Activated CD4-positive, alpha-beta T cell treated with anti-CD3 and anti-CD28 coated beads, Interleukin-2, amount 10 ng/mL, durations not matched to agents 24 days and 14 days (primary cell): ENCODE measurements around the gene RPS6KA2. TPM values are rescaled to one million over a fixed set of nuclear protein-coding genes. Genes with fewer than 3 reads are reported as not detected.

ENCODE experiments used
- DNase-seq: peaks from one replicate; pipeline ENCODE4 v3.0.0; 2022
- H3K27ac Mint-ChIP-seq: one replicate; pipeline ENCODE4 v1.8.0; 2022; ENCODE audit warnings: mild to moderate bottlenecking, mixed read lengths
- H3K27me3 Mint-ChIP-seq: one replicate; pipeline ENCODE4 v1.8.0; 2022; ENCODE audit warnings: mixed read lengths
- H3K36me3 Mint-ChIP-seq: one replicate; pipeline ENCODE4 v1.8.0; 2022; ENCODE audit warnings: low read depth, mild to moderate bottlenecking, mixed read lengths
- H3K4me1 Mint-ChIP-seq: one replicate; pipeline ENCODE4 v1.8.0; 2021; ENCODE audit warnings: mixed read lengths
- H3K4me3 Mint-ChIP-seq: one replicate; pipeline ENCODE4 v1.8.0; 2022; ENCODE audit warnings: mild to moderate bottlenecking, moderate library complexity, mixed read lengths
- H3K9me3 Mint-ChIP-seq: one replicate; pipeline ENCODE4 v1.8.0; 2021; ENCODE audit warnings: mixed read lengths
- intact Hi-C: fragments of 100-400 bp; cut with micrococcal nuclease; formaldehyde crosslinking; loops from one replicate; pipeline ENCODE4 v1.15.1; 2023
- total RNA-seq: library from RNA; stranded (reverse); gene quantifications from 2 replicates; pipeline ENCODE4 v1.2.3, GENCODE V29; 2022

RPS6KA2 gene
- total RNA-seq, 1 donor from 2014 or later = 2.8 TPM

DNA sequence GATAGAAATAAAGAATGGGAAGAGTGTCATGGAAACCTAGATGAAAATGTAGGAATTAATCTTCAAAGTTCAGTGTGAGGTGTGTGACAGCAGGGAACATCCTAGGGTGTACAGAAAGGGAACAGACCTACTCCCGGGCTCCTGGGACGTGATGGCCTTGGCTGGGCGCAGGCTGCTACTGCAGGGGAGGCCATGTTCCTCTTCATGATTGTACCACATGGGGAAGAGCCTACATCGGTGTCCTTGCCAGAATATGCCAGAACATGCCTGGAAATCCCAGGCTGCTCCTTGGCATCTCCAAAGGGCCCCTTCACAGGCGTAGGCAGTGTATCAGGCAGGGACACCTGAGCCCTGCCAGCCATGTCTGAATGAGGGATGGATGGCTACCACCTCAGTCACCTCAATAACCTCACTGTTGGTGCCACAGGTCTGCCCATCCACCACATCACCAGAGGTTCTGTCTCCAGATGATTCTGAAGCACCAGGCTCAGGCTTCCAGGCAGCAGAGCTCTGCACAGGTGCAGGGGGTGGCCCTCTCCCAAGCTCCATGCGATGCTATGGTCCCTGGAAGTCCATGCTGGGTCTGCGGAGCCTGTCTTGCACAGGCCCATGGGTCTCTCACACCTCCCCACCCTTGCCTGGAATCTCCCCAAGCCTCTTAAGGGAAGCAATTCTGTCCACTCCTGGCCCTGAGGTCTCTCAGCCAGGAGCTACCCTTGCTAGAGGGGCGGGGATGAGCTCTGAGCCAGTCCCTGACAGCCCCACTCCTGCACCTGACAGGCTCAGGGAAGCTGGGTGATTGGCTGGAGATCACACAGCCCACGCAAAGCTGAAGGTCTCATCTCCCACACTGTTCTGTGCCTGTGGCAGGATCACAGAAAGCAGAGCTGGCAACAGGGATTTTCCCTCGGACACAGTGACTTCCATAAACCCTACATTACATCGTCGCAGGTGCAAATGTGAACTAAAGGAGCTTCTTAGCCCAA lies 60.7 kb downstream of the RPS6KA2 start:
- H3K4me3 Mint-ChIP-seq = no peak overlapping the region
- H3K27ac Mint-ChIP-seq = no peak overlapping the region
- intact Hi-C loops = no loop called here
- no peaks in the 10 kb centered on the region for H3K36me3 Mint-ChIP-seq
- H3K9me3 Mint-ChIP-seq = no peaks in the 10 kb centered on the region
- no peaks in the 10 kb centered on the region for H3K4me1 Mint-ChIP-seq
- H3K27me3 Mint-ChIP-seq = no peaks in the 10 kb centered on the region
- no peak for DNase-seq

DNA sequence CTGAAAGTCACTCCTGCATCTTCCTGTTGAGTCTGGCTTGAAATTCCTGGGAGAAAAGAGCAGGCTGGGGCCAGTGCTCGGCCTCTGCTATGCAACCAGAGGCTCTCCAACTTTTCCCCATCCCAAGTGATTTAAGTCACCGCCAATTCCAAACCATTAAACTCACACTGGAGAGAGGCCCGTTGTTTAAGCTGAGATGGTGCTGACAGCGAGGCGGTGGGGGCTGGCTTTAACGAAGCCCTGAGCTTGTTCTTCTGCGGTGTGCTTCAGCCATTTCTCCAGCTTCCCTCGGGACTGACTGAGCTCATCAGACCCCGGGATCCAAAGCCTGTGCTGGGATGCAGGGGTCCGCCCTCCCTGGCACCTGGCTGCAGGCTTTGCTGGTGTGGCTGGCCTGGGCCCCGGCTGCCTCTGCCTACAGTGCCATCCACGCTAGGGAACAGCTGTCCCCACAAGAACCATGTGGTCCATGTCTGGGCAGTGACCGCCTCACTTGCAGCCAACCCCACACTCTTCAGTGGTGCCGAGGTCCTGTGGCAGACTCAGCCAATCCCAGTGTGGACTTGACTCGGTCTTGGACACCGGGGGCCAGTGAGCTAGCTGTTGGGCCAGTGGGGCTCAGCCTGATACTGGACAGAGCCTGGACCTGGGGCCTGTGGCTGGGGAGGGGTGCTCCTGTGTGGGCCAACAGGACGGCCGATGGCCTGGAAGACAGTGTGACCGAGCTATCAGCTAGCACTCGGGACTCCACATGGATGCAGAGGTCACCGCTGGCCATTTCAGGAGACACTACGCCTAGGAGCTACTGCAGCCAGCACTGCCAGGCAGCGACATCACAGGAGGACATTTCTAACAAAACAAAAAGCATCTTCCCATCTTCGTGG lies 61.7 kb downstream of the RPS6KA2 start:
- H3K27me3 Mint-ChIP-seq = no peaks in the 10 kb centered on the region
- no peaks in the 10 kb centered on the region for H3K4me1 Mint-ChIP-seq
- no peaks in the 10 kb centered on the region for H3K9me3 Mint-ChIP-seq
- no peak for DNase-seq
- H3K27ac Mint-ChIP-seq = no peak overlapping the region
- no peaks in the 10 kb centered on the region for H3K36me3 Mint-ChIP-seq
- no peak overlapping the region for H3K4me3 Mint-ChIP-seq
- intact Hi-C loops = no loop called here

DNA sequence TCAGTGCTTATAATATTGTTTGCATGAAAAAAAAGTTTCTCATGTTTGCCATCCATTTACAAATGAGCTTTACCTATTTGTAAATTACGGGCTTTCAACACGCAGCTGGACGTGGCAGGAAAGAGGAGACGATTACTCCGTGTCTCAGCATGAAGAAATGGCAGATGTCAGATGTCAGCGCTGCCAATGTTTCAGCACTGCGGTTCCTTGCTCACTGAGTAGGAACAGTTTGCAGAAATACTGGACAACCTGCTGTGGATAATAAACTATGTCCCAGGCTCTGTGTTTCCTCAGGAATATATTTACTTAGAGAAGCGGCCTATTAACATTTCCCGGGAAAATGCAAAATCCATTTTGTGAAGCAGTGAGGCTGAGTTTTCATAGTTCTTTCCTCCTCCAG lies 63.2 kb downstream of the RPS6KA2 start:
- Mint-ChIP-seq H3K4me1 (no peaks in the 10 kb centered on the region), H3K4me3 (no peak overlapping the region), H3K36me3 (no peaks in the 10 kb centered on the region), H3K9me3 (no peaks in the 10 kb centered on the region), H3K27ac (no peak overlapping the region), H3K27me3 (no peaks in the 10 kb centered on the region)
- intact Hi-C loops = no loop called here
- no peak for DNase-seq

DNA sequence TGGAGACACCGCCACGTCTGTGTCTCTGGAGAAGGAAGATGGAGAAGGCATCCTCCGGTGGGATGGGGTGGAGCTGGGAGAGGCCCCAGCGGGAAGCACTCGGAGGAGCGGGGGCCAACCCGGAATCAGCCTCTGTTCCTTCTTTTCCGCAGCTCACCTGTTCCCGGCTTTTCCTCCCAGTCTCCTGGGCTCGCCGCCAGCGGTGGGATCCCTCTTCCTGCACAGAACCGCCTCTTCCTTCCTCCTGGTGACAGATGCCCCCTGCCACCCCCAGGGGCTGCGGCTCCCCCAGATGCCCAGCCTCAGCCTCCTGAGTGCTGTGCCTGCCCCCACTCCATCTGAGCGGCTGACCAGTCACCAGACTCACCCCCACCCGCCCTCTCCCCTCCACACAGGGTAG lies 63.9 kb downstream of the RPS6KA2 start:
- no peaks in the 10 kb centered on the region for H3K27me3 Mint-ChIP-seq
- no peaks in the 10 kb centered on the region for H3K36me3 Mint-ChIP-seq
- no peaks in the 10 kb centered on the region for H3K4me1 Mint-ChIP-seq
- DNase-seq = no peak
- H3K9me3 Mint-ChIP-seq = no peaks in the 10 kb centered on the region
- H3K4me3 Mint-ChIP-seq = no peak overlapping the region
- intact Hi-C loops = no loop called here
- H3K27ac Mint-ChIP-seq = no peak overlapping the region

DNA sequence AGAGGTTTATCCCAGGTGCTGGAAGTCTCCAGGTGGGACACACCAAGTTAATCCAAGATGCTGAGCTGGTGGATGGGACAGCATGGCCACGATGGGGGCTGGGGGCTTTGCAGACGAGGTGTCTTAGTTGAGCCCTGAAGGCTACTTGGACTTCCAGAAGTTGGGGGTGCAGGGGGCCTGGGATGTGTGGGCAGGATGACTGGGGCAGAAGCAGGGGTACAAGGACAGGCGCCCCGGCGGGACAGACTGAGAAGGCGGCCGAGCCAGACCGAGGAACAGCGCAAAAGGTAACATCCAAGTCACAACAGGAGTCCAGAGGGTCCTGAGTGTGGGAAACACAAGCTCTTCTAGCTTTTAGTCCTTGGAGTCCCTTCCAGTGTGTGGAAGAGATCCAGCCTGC lies 64.3 kb downstream of the RPS6KA2 start:
- Mint-ChIP-seq H3K27ac (no peak overlapping the region), H3K36me3 (no peaks in the 10 kb centered on the region), H3K9me3 (no peaks in the 10 kb centered on the region), H3K27me3 (no peaks in the 10 kb centered on the region), H3K4me3 (no peak overlapping the region), H3K4me1 (no peaks in the 10 kb centered on the region)
- DNase-seq = no peak
- intact Hi-C loops = no loop called here

DNA sequence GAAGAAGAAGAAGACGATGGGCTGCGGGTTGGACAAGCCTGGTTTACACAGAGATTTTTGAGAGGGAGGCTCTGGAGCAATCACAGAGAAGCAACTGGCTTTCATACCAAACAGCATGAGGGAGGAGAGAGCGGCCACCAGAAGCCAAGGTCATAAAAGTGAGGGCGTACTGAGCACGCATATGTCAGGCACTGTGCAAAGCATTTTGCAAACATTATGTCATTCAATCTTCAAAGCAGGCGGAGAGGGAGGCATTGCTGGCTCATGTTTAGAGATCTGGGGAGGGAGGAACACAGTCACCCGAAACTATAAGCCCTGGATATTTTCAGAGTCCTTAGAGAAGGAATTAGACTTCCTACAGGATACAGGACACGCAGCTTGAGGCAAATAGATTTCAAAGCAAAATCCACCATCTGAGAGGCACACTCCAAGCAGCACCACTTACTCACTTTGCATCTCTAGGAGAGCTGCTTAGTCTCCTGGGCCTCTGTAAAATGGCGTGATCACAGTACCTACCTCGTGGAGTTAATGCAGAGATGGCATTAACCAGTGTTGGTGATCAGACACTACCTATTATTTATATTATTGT lies 65.2 kb downstream of the RPS6KA2 start:
- no peak overlapping the region for H3K27ac Mint-ChIP-seq
- intact Hi-C loops = no loop called here
- no peaks in the 10 kb centered on the region for H3K9me3 Mint-ChIP-seq
- peaks cover 4% of the 10 kb centered on the region for H3K4me1 Mint-ChIP-seq
- no peaks in the 10 kb centered on the region for H3K36me3 Mint-ChIP-seq
- peaks cover 4% of the 10 kb centered on the region for H3K27me3 Mint-ChIP-seq
- no peak overlapping the region for H3K4me3 Mint-ChIP-seq
- no peak for DNase-seq

DNA sequence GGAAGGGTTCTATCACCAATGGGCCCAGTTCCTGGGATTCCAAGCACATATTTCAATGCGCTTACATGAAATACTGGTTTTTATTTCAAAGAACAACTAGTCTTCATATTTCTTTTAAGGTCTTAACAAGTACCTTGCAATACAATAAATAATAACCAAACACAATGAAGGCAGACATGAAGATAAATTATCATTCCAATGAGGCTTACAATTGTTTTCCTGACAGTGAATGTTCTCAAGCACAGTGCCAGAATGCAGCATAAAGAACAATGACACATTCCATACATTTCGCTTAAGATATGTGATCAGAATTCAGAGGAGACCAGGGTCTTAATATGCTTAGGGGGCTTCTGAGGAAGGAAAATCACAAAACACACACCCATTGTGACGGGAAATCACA lies 66.8 kb downstream of the RPS6KA2 start:
- intact Hi-C loops = no loop called here
- no peak for DNase-seq
- Mint-ChIP-seq H3K4me1 (peaks cover 4% of the 10 kb centered on the region), H3K27me3 (peaks cover 4% of the 10 kb centered on the region), H3K27ac (no peak overlapping the region), H3K36me3 (no peaks in the 10 kb centered on the region), H3K9me3 (no peaks in the 10 kb centered on the region), H3K4me3 (no peak overlapping the region)

DNA sequence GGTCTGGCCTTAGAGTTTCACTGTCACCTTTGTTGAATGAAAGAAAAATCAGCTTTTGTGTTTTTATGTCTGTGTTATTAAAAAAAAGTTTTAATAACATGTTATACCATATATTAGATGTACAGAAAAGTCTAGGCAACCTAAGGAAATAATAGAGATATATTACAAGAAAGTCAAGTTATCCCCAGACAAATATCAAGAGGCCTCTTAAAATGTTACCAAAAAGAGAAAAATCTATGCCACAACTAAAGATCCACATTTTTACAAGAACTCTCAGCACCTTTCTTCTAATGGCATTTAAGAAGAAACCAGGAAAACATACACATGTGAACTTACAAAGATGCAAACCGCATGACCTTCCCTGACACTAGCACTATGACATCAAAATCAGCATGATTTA lies 67.4 kb downstream of the RPS6KA2 start:
- Mint-ChIP-seq H3K9me3 (no peaks in the 10 kb centered on the region), H3K4me3 (no peak overlapping the region), H3K4me1 (peaks cover 4% of the 10 kb centered on the region), H3K36me3 (no peaks in the 10 kb centered on the region), H3K27ac (no peak overlapping the region), H3K27me3 (peaks cover 4% of the 10 kb centered on the region)
- intact Hi-C loops = no loop called here
- no peak for DNase-seq

DNA sequence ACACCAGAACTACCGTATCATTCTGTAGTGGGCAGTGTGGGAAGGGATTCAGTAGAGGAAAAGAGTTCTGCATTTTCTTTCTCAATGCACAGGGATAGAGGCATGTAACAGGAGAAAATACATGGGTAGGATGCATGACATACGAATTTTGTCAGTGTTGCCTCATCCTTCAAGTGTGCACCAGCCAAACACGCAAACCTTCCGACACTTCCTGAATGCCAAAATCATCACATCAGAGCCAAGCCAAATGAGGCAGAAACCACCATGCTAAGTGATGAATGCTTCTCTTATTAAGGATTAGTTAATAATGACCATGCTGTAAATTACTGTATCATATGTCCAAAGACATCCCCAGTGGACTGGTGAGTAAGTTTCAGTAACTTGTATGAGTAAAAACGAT lies 67.8 kb downstream of the RPS6KA2 start:
- H3K4me3 Mint-ChIP-seq = no peak overlapping the region
- intact Hi-C loops = no loop called here

DNA sequence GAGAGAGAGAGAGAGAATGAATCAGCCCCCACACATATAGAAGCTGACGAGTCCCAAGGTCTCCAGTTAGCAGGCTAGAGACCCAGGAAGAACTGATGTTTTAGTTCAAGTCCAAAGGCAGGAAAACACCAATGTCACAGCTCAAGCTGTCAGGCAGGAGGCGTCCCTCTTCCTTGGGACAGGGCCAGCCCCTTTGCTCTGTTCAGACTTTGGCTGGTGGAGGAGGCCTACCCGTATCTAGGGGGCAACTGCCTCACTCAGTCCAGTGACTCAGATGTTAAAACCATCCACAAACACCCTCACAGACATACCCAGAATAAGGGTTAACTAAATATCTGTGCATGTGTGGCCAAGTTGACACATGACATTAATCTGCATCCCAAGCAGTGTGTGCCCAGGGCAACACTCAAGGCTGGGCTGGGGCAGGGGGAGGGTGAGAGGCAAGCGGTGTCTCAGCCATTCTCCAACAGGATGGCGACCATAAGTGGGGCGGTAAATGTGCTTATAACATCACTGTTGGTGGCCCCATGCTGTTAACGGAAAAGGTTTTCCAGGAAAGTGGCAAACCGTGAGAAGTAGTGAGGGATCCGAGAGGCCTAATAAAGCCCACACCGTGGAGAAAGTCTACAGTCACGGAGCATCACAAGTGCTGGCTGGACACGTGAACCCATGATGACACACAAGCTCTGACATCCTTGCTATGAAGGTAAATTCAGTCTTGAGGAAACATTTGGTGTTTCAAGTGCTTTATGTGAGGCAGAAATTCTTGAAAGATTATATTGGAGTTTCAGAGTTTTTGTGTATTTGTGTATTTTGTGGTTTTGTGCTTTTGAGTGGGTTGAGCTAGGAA lies 68.7 kb downstream of the RPS6KA2 start:
- Mint-ChIP-seq H3K36me3 (no peaks in the 10 kb centered on the region), H3K27me3 (peaks cover 4% of the 10 kb centered on the region), H3K9me3 (no peaks in the 10 kb centered on the region), H3K4me1 (peaks cover 4% of the 10 kb centered on the region), H3K27ac (no peak overlapping the region), H3K4me3 (no peak overlapping the region)
- no peak for DNase-seq
- intact Hi-C loops = no loop called here

More for the DNA sequence above, 67.8 kb downstream of the RPS6KA2 start:
- peaks cover 4% of the 10 kb centered on the region for H3K4me1 Mint-ChIP-seq
- H3K9me3 Mint-ChIP-seq = no peaks in the 10 kb centered on the region
- H3K27me3 Mint-ChIP-seq = peaks cover 4% of the 10 kb centered on the region
- H3K36me3 Mint-ChIP-seq = no peaks in the 10 kb centered on the region
- no peak for DNase-seq
- H3K27ac Mint-ChIP-seq = no peak overlapping the region

DNA sequence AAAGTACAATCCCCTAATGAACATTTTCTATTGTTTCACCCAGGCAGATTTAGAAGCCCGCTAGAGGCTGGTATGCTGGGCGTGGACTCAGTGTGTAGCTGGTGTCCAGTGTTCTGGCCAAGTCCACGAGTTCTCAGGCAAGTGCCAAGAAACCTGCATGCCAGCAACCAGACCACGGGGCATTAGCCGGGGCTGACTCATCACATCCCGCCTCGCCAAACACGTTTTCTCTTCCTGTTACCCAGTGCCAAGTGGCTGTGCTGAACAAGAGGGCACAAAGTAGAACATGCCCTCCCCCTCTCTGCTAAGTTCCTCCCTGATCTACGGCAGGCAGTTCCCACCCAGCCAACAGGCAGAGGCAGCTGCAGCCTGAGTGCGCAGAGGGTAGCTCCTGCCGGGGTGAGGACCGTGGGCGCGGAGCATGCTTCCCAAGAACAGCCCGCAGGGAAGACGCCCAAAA lies 70.2 kb downstream of the RPS6KA2 start:
- H3K27me3 Mint-ChIP-seq = peaks cover 4% of the 10 kb centered on the region
- intact Hi-C loops = no loop called here
- no peak overlapping the region for H3K27ac Mint-ChIP-seq
- DNase-seq = no peak
- no peaks in the 10 kb centered on the region for H3K9me3 Mint-ChIP-seq
- no peaks in the 10 kb centered on the region for H3K36me3 Mint-ChIP-seq
- H3K4me1 Mint-ChIP-seq = peaks cover 4% of the 10 kb centered on the region
- H3K4me3 Mint-ChIP-seq = no peak overlapping the region

DNA sequence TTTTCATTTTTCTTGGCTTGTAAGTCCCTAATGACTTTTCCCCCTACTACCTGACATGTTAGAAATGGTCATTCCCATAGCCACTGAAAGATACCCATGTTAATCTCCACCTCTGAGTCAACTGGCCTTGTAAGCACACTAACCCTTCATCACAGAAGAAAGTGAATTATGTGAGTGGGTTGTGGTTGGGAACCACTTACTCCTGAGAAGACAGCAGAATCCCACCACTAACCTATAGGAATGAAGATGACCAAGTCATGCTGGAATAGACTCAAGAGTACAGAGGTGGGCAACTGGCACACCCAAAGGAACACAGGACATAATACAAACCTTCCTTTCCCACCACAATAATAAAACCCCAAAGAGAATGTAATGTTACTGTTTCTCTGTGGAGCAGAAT lies 70.7 kb downstream of the RPS6KA2 start:
- Mint-ChIP-seq H3K36me3 (no peaks in the 10 kb centered on the region), H3K4me3 (no peak overlapping the region), H3K4me1 (peaks cover 4% of the 10 kb centered on the region), H3K9me3 (no peaks in the 10 kb centered on the region), H3K27me3 (peaks cover 4% of the 10 kb centered on the region), H3K27ac (no peak overlapping the region)
- DNase-seq = no peak
- intact Hi-C loops = no loop called here

DNA sequence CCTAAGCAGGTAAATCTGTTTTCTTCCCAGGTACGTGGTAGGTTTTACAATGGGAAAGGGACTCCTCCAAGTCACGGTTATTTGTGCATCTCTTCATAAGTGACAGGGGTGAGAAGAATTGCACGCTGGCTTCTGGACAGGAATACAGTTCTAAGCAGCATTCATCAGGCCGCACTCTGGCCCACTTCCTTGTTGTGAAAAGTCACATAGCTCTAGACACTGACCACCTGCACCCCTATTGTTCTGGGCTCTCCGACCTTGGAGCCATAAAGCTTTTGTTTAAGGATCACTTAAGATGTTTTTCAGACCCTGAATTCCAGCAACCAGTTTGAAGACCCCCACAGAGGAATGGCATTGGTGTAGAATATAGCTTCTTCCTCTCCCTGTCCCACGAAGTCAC lies 72.0 kb downstream of the RPS6KA2 start:
- H3K27ac Mint-ChIP-seq = no peak overlapping the region
- no peaks in the 10 kb centered on the region for H3K9me3 Mint-ChIP-seq
- intact Hi-C loops = no loop called here
- H3K4me3 Mint-ChIP-seq = no peak overlapping the region
- H3K36me3 Mint-ChIP-seq = no peaks in the 10 kb centered on the region
- H3K27me3 Mint-ChIP-seq = peaks cover 4% of the 10 kb centered on the region
- H3K4me1 Mint-ChIP-seq = peaks cover 4% of the 10 kb centered on the region
- DNase-seq = no peak
